Heart left ventricle (tissue), 13 donors: ENCODE measurements around the gene TEX29.

Experiments used
- POLR2A ChIP-seq, 2 donors: fragments of 450-650 bp; IDR thresholded peaks; one replicate each; pipeline ENCODE4 v1.6.1; 2017; ENCODE audit warnings: antibody characterized with exemption in 2 of 2, mild to moderate bottlenecking in 2 of 2, moderate library complexity in 2 of 2
- TF ChIP-seq, protein P1 (sequence below), 12 donors: fragments of 200-600 bp; sonication (generic) in 4 of 12; IDR thresholded peaks; one replicate each; pipeline versions ENCODE4 v1.5.0 to v1.8.0; 2018 to 2022; ENCODE audit warnings: antibody characterized with exemption in 12 of 12, mild to moderate bottlenecking in 5 of 12
- donor health status: ischemic (EF 13 %, LVEDD 7.1; RV severe dilation, severe dysfunction).
- donor health status: DM: no; HTN: yes; CAD: no.
- donor health status: DM: no; HTN: no; CAD: no.
- donor health status: ischemic (EF 25% LVEDD 6.9; RV normal size, moderate dysfunction).
- donor health status: ischemic (EF 25% LVEDD 5.7; RV mildly dilated, moderate dysfunction).
- donor health status: ischemic (EF 35%, LVEDD 5.7; RV mildly dilated, moderate dysfunction).
- donor health status: nonischemic (EF 11% LVEDD 7.7; RV severe dilation, severe dysfunction).
- donor health status: DM: yes; HTN: yes; CAD: no.
- donor health status: PGD.
- donor health status: ischemic (EF 29% LVEDD 5.4; RV normal size, mild dysfunction).
- donor health status: nonischemic (EF 23%, LVEDD 6.1; RV moderate dilation, normal function).

DNA sequence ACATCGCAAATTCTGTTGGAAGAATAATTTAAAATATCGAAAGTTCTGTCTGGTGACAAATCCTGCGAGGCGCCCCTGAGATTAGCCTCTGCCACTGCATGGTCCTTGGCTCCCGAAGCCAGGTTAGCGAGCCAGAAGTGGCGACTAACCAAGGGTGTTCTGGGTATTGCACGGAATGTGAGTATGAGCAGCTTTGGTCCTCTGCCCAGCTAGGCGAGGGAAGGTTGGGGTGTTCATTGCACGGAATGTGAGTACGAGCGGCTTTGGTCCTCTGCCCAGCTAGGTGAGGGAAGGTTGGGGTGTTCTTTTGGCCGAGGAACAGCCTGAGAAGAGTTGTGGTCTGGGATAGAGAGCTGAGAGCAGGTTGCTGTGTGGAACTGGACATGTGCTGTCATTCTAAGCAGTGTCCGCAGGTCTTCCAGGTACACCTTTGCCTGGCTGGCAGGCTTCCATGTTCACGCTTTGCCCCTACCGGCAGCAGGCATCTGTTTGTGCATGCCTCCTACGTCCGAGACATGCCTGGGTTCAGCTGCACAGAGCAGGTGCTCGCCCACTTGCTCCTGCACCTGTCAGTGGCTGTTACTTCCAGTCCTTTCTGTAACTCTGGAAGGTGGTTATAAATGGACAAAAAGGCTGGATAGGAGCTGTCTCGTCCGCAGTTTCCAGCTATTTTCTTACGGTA lies 18.3 kb upstream of the TEX29 start:
- TF ChIP-seq, protein P1, sequence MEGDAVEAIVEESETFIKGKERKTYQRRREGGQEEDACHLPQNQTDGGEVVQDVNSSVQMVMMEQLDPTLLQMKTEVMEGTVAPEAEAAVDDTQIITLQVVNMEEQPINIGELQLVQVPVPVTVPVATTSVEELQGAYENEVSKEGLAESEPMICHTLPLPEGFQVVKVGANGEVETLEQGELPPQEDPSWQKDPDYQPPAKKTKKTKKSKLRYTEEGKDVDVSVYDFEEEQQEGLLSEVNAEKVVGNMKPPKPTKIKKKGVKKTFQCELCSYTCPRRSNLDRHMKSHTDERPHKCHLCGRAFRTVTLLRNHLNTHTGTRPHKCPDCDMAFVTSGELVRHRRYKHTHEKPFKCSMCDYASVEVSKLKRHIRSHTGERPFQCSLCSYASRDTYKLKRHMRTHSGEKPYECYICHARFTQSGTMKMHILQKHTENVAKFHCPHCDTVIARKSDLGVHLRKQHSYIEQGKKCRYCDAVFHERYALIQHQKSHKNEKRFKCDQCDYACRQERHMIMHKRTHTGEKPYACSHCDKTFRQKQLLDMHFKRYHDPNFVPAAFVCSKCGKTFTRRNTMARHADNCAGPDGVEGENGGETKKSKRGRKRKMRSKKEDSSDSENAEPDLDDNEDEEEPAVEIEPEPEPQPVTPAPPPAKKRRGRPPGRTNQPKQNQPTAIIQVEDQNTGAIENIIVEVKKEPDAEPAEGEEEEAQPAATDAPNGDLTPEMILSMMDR (IDR thresholded peaks at IDR 0.05), result no peak
- no peak for TF ChIP-seq POLR2A (IDR thresholded peaks at IDR 0.05)
